ENCODE data around the gene LRRIQ4.

LRRIQ4 gene

DNA sequence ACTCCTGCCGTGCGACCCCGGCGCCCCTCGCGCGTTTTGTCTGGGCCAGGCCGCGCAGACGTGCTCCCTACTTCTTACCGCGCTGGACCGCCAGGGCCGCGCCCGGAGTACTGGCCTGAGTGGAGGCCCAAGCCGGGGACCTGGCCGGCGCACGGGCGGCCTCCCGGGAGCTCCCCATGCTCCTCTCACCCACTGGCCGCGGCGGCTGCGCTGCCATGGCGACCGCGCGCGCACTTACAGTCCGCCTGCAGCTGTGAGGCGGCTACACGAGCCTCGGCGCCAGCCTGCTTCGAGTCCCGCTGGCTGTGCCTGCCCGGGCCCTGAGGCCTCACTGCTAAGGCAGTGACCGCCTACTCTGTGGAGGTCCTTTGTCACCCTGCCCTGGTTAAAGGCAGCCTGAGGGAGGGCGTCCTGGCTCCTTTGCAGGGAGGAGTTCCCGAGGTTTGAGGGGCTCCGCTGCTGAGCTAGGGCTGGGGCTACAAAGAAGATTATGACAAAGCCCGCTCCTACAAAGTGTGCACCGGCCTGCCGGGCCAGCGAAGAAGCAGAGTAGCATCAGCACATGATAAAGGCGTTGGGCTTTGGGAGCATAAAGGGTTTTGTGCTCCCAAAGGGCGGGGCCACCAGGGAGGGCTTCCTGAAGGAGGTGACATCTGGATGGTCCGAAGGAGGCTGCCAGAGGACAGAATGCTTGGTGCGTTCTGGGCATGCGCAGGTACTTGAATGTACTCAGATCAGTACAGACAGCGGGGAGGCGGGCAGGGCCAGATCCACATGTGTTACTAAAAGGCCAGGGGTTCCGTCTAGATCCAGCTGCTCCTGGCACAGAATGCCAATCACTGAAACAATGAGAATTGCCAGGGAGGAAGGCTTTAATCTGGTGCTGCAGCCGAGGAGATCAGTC lies at the start of gene LRRIQ4, which contains the start of gene LRRC34:
Gene LRRIQ4, plus strand, starts transcription at position 539 of the 904 bp plus-strand sequence. CDS start 9,052 bp downstream, outside the sequence.
Gene LRRC34, minus strand, starts transcription at position 573 of the 904 bp plus-strand sequence. Its CDS starts 356 bp downstream, at position 217.
- peak; percentile 65 for DNase-seq (ENCODE audit: low spot score)

- DNase-seq (ENCODE audit: low spot score), result peak; percentile 50
Observed at GRCh38 chr3:169764312-169764881, 48.3 kb upstream of the LRRIQ4 start.

- DNase-seq (ENCODE audit: low spot score), result peak; percentile 76
Observed at GRCh38 chr3:169764882-169765612, 47.6 kb upstream of the LRRIQ4 start, which contains the start of gene TERC. TERC (minus strand) TSS chr3:169765060.

DNA sequence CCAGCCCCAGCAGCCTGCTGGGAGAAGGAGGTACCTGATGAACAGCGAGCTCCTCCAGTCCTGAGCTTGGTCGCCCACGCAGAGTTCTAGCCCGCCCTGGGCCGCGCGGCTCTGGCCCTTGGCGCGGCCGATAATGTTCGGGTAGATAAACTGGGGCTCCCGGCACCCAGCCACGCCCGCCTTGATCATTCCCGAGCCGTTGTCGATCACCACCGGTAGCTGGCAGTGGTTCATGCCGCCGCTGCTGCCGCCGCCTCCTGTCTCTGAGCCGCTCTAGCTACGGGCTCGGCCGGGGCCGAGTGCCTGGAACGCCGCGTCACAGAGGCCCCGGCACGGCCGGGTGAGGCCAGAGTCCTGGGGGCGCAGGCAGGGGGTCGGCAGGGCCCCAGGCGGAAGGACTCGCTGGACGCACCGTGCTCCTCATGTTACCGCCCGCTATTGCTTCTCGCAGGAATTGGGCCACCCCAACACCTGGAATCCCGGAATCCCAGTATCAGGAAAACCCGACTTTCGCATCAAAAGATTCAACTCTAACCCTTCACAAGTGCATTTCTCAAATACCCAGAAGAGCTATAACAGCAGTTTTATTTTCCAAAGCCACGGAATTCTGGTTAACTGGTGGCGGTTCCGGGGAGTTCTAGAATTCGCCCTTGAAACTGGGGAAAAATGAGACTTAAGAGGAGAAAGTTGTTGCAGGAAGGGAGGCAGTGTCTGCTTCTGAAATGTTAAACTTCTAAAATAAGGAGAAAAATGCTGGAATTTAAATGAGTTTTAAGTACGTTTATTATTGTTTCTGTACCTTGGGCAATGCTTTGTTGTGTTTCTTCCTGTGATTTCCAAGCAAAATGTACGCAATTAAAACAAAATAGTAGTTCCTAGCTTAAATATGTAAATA lies 43.1 kb upstream of the LRRIQ4 start, which contains the start of gene ACTRT3:
Gene ACTRT3, minus strand, starts transcription at position 275 of the 895 bp plus-strand sequence. Its CDS starts 41 bp downstream, at position 234.
- DNase-seq (ENCODE audit: low spot score), result peak; percentile 89

- peak; percentile 95 for DNase-seq (ENCODE audit: low spot score)
Observed at GRCh38 chr3:169771497-169772304, 41.0 kb upstream of the LRRIQ4 start.

DNA sequence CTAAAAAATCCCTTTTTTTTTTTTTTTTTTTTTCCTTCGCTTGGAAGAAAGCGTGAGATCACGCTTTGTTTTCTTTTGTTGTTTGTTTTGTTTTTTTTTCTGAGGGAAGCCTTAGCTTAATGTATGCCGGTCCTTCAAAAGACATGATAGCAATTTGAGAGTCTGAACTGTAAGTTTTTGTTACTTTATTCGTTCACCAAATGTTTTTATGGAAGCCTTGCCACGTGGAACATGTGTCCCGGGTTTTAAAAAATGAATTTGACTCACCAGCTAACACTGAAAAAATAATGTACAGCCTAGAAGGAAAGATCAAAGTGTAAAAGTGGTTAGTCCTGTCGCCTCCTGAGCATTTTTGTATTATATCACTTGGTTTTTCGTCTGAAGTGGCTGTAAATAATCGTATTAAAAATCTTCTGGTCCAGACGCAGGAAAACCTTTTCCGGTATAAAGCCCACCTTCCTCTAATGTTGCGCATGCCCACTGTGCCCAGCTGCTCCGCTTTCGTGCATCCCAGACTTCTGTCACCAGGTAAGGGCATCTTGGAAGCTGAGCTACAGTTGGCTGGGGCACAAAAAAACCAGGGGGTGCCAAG lies 40.3 kb upstream of the LRRIQ4 start:
- DNase-seq (ENCODE audit: low spot score), result peak; percentile 86

GRCh38 chr3:169772897-169773816 lies 39.5 kb upstream of the LRRIQ4 start, which contains the start of gene MYNN:
MYNN (plus strand) TSS chr3:169773396; CDS start chr3:169774296, 900 bp downstream.
- DNase-seq (ENCODE audit: low spot score), result peak; percentile 95

GRCh38 chr3:169774186-169774585 lies 38.5 kb upstream of the LRRIQ4 start:
- DNase-seq (ENCODE audit: low spot score), result peak; percentile 49

DNA sequence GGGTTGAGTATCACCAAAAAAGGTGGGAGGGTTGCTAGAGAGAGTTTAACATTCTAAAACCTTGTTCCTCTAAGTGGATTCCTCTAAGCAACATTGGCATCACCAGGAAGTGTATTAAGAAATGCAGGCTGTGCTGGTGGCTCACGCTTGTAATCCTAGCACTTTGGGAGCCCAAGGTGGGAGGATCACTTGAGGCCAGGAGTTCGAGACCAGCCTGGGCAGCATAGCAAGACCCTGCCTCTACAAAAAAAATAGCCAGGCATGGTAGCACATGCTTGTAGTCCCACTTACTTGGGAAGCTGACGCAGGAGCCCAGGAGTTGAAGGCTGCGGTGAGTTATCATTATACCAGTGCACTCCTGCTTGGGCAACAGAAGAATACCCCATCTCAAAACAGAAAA lies 34.8 kb upstream of the LRRIQ4 start:
- no peak for DNase-seq (ENCODE audit: low spot score)

DNA sequence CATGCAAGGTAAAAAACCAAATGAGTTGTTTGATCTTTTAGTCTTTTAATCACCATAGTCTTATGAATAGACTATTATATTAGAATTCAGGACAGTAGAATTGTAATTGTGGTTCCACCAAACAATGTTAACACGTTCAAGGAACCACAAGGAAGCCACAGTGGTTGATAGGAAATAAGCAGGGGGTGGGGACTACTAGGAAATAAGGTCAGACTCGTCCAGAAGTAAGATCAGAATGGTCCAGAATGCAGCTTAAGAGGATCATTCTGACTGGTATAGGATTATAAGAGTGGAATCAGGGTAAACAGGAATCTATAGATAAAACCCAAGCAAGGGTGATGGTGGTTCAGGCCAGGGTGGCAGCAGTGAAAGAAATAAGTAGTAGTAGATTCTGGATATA lies 31.9 kb upstream of the LRRIQ4 start:
- no peak for DNase-seq (ENCODE audit: low spot score)

DNA sequence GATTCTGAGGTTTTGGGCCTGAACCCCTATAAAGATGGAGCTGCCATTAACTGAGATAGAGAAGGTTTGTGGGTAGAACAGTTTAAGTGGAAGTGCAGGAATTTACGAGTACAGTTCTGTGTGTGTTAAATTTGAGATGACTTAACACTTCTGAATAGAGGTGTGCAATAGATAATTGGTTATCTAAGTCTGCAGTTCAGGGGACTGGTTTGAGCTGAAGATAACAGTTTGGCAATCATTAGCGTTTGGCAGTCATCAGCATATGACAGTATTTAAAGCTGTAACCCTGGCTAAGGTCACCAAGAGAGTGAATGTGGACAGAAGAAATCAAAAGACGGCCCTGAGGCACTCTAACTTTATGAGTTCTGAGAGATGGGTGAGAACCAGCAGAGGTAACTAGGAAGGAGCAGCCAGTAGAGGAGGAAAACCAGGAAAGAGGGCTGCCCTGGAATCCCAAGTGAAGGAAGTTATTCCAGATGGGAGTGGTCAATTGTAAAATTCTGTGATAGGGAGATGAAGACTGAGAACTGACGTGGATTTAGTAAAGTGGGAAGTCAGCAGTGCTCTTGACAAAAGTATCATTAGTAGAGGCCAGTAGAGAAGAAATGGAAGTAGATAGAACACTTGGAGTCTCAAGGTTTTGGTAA lies 31.3 kb upstream of the LRRIQ4 start:
- DNase-seq (ENCODE audit: low spot score), result peak; percentile 87

DNA sequence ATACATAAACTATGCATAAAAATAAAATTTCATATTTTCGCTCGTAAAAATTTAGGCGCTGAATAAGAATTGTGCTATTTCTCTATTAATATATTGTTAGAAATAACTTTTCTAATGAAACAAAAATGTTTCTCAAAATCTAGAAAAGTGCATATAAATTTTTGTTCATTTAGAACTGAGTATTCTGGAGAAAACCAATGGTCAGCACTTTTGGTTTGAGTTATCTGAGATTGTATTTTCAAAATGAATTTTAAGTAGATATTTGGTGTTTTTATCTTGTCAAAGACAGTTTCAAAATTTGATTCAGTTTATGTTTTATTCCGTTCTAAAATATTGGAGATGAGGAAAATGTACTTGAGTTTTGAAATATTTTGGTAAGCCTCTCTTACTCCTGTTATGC lies 25.6 kb upstream of the LRRIQ4 start:
- DNase-seq (ENCODE audit: low spot score), result no peak

- no peak for DNase-seq (ENCODE audit: low spot score)
Observed at GRCh38 chr3:169787791-169788190, 24.9 kb upstream of the LRRIQ4 start.

GRCh38 chr3:169790219-169790618 lies 22.5 kb upstream of the LRRIQ4 start:
- DNase-seq (ENCODE audit: low spot score), result no peak

DNA sequence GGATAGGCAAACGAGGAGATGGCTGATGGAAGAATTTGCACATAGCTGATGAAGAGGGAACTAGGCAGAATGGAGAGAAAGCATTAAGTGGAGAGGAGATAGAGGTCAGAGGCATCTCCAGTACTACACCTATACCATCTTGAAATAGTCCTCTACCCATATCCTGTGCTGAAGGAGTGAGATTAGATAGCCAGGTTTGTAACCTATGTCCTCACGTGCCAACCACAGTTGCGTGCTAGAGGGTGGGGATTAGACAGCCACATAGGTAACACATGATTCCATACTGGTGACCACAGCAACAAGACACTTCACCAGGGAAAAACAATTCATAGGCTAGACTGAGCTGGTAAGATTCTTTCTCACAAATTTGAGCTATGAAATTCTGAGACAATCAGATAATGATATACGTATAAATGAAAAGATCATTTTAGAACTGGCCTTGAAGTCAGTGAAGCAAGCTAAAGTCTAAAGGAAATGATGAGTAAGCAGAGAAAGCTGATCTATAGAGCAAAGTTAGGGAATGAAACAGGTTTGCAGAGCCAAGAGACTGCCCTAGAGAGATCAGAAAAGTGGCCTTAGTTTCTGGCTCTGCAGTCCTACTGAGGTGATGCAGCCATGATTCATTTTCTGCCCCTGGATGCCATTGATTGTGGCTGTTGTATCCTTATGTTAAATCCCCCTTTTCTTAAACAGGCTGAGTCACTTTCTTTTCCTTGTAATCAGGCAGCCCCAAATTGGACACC lies 21.8 kb upstream of the LRRIQ4 start:
- DNase-seq (ENCODE audit: low spot score), result no peak

DNA sequence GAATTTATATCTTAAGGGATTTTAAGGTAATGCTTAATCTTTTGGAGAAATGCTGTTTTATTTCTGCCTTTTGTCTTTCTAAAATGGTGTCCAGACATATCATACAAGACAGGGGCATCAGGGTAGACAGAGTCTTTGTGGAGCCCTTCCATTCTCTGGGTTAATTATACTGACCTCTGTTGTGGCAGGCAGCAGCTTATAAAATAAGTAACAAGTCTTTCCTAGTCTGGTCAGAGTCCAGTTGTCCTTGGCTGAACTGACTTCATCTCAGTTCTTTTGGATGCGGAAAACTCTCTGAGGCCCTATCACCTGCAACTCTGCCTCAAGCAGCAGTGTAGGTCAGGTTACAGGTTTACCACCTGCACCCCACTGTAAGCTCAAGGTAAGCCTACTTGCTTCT lies 20.3 kb upstream of the LRRIQ4 start:
- DNase-seq (ENCODE audit: low spot score), result no peak

DNA sequence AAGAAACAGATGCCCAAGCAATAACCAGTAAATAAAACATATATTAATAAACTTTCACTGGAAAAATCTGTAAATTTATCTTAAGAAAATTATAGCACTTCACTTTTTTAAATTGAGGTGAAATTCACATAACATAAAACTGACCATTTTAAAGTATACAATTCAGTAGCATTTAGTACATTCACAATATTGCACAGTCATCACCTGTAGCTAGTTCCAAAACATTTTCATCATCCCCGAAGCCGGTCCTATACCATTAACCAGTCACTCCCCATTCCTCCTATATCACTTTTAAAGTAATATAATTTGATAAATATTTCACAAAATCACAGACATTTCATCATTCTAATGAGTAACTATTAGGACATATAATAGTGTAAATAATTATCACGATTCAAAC lies 8.0 kb upstream of the LRRIQ4 start:
- no peak for DNase-seq (ENCODE audit: low spot score)

All from hematopoietic multipotent progenitor cell treated with erythropoietin and hydrocortisone succinate and interleukin-3 and kit ligand, for 17 days (in vitro differentiated cells).